HL-60 (cell line): ENCODE measurements around the gene COL28A1.

Experiments used
- DNase-seq, 2 experiments: peaks; one replicate each; pipeline ENCODE4 v3.0.0-alpha.2; 2010 to 2020; ENCODE audit warnings: low read depth in 1 of 2, low spot score in 1 of 2
- H3K27ac ChIP-seq: fragments of 250-450 bp; sonication (Bioruptor Pico); replicated peaks from 2 replicates; pipeline ENCODE4 v1.5.1; 2020; ENCODE audit warnings: mild to moderate bottlenecking, moderate library complexity
- H3K27me3 ChIP-seq: fragments of 250-450 bp; sonication (Bioruptor Pico); 2 replicates; pipeline ENCODE4 v1.5.1; 2021; ENCODE audit warnings: mild to moderate bottlenecking, moderate library complexity; ENCODE audit not compliant: insufficient read depth, poor library complexity, severe bottlenecking
- H3K4me3 ChIP-seq: replicated peaks from 2 replicates; pipeline ENCODE4 v1.5.1; 2011; ENCODE audit warnings: mild to moderate bottlenecking, control low read depth, low read length; ENCODE audit not compliant: insufficient read depth
- CTCF ChIP-seq: IDR thresholded peaks from one replicate; pipeline ENCODE4 v1.5.1; 2011; ENCODE audit warnings: low read length, control low read depth, inconsistent platforms; ENCODE audit not compliant: insufficient read depth
- GABPA ChIP-seq: IDR thresholded peaks from 2 replicates; pipeline ENCODE4 v1.6.1; 2012; ENCODE audit warnings: low read depth
- POLR2AphosphoS5 ChIP-seq: IDR thresholded peaks from 2 replicates; pipeline ENCODE4 v1.6.1; 2012; ENCODE audit warnings: low read depth
- SPI1 ChIP-seq: IDR thresholded peaks from 2 replicates; pipeline ENCODE4 v1.6.1; 2012; ENCODE audit warnings: low read depth, mild to moderate bottlenecking, borderline replicate concordance
- TF ChIP-seq, protein P1 (sequence below): IDR thresholded peaks from 2 replicates; pipeline ENCODE4 v1.6.1; 2012; ENCODE audit warnings: low read depth; ENCODE audit not compliant: insufficient replicate concordance

Gene COL28A1

DNA sequence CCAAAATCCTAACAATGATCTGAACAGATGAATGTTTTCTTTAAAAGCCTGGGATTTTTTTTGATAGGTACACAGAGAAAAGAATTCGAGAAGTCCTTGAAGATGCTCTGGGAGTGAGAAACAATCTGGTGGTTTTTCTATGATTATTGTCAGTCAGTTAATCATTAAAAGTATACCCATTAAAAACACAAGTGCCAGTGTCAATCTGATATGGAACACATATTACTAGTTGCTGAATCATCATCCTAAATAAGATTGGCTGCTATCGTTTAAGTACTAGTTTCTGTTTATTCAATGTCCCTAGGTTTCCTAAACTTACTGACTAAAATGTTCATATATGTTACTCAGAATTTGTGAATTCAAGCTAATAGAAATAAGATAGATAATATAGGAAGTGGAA, 16.1 kb downstream of the COL28A1 start:
- Histone ChIP-seq H3K27ac (no peak overlapping the region), H3K4me3 (no peak overlapping the region), H3K27me3 (no peaks in the 10 kb centered on the region)
- DNase-seq = no peak
- TF ChIP-seq CTCF = no peak

DNA sequence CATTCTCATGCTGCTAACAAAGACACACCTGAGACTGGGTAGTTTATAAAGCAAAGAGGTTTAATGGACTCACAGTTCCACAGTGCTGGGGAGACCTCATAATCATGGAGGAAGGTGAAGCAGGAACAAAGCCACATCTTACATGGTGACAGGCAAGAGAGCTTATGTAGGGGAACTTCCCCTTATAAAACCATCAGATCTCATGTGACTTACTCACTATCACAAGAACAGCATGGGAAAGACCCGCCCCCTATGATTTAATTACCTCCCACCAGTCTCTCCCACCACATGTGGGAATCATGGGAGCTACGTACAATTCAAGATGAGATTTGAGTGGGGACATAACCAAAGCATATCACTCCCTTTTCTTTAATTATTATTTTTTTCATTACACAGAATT, 16.6 kb downstream of the COL28A1 start:
- TF ChIP-seq, protein P1, sequence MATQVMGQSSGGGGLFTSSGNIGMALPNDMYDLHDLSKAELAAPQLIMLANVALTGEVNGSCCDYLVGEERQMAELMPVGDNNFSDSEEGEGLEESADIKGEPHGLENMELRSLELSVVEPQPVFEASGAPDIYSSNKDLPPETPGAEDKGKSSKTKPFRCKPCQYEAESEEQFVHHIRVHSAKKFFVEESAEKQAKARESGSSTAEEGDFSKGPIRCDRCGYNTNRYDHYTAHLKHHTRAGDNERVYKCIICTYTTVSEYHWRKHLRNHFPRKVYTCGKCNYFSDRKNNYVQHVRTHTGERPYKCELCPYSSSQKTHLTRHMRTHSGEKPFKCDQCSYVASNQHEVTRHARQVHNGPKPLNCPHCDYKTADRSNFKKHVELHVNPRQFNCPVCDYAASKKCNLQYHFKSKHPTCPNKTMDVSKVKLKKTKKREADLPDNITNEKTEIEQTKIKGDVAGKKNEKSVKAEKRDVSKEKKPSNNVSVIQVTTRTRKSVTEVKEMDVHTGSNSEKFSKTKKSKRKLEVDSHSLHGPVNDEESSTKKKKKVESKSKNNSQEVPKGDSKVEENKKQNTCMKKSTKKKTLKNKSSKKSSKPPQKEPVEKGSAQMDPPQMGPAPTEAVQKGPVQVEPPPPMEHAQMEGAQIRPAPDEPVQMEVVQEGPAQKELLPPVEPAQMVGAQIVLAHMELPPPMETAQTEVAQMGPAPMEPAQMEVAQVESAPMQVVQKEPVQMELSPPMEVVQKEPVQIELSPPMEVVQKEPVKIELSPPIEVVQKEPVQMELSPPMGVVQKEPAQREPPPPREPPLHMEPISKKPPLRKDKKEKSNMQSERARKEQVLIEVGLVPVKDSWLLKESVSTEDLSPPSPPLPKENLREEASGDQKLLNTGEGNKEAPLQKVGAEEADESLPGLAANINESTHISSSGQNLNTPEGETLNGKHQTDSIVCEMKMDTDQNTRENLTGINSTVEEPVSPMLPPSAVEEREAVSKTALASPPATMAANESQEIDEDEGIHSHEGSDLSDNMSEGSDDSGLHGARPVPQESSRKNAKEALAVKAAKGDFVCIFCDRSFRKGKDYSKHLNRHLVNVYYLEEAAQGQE = no peak
- TF ChIP-seq GABPA (no peak), SPI1 (no peak), POLR2AphosphoS5 (no peak), CTCF (no peak)
- no peak for DNase-seq
- Histone ChIP-seq H3K27ac (no peak overlapping the region), H3K4me3 (no peak overlapping the region), H3K27me3 (no peaks in the 10 kb centered on the region)

- Histone ChIP-seq H3K27ac (no peak overlapping the region), H3K4me3 (no peak overlapping the region), H3K27me3 (no peaks in the 10 kb centered on the region)
- DNase-seq = no peak
- no peak for TF ChIP-seq SPI1
- no peak for TF ChIP-seq CTCF
- TF ChIP-seq, protein P1 = no peak
- no peak for TF ChIP-seq GABPA
- no peak for TF ChIP-seq POLR2AphosphoS5
Measured at GRCh38 chr7:7517754-7518153, 17.9 kb downstream of the COL28A1 start.

GRCh38 chr7:7516662-7517061, 19.0 kb downstream of the COL28A1 start:
- no peak for DNase-seq
- TF ChIP-seq SPI1 = no peak
- TF ChIP-seq POLR2AphosphoS5 = no peak
- no peak for TF ChIP-seq CTCF
- no peak for TF ChIP-seq GABPA
- TF ChIP-seq, protein P1 = no peak
- Histone ChIP-seq H3K27ac (no peak overlapping the region), H3K27me3 (no peaks in the 10 kb centered on the region), H3K4me3 (no peak overlapping the region)
